B cell (primary cell): ENCODE measurements around the gene GAK.

Experiments used
- EZH2 ChIP-seq: IDR thresholded peaks from 2 replicates; pipeline ENCODE4 v1.6.1; 2012; ENCODE audit warnings: borderline replicate concordance, low read depth, mild to moderate bottlenecking, moderate library complexity, low read length; ENCODE audit not compliant: insufficient read depth, poor library complexity, severe bottlenecking
- TF ChIP-seq, protein P1 (sequence below): fragments of 200-600 bp; IDR thresholded peaks from one replicate; pipeline ENCODE4 v1.8.0; 2022; ENCODE audit warnings: antibody characterized with exemption, mild to moderate bottlenecking

DNA sequence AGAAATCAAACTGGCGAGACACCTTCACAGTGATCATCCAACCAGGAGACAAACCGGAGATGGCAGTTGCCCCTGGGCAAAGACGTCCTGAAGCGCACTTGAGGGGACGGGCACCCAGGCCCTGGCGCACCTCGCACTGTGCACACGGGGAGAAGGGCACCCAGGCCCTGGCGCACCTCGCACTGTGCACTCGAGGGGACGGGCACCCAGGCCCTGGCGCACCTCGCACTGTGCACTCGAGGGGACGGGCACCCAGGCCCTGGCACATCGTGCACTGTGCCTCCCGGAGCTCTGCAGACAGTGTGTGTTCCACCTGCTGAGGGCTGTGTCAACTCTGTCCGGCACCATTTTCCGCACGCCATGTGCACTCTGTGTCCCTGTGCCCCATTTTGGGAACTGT lies 71.6 kb downstream of the GAK start:
- TF ChIP-seq, protein P1, sequence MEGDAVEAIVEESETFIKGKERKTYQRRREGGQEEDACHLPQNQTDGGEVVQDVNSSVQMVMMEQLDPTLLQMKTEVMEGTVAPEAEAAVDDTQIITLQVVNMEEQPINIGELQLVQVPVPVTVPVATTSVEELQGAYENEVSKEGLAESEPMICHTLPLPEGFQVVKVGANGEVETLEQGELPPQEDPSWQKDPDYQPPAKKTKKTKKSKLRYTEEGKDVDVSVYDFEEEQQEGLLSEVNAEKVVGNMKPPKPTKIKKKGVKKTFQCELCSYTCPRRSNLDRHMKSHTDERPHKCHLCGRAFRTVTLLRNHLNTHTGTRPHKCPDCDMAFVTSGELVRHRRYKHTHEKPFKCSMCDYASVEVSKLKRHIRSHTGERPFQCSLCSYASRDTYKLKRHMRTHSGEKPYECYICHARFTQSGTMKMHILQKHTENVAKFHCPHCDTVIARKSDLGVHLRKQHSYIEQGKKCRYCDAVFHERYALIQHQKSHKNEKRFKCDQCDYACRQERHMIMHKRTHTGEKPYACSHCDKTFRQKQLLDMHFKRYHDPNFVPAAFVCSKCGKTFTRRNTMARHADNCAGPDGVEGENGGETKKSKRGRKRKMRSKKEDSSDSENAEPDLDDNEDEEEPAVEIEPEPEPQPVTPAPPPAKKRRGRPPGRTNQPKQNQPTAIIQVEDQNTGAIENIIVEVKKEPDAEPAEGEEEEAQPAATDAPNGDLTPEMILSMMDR: no peak
- no peak for TF ChIP-seq EZH2
